Measurements from ENCODE around the gene TAC4. TPM values are rescaled to one million over a fixed set of nuclear protein-coding genes. Genes with fewer than 3 reads are reported as not detected.

Gene TAC4
- total and polyA plus RNA-seq, 2 donors (not counting 1 experiment from before 2014, with no cell fraction given), result not detected

DNA sequence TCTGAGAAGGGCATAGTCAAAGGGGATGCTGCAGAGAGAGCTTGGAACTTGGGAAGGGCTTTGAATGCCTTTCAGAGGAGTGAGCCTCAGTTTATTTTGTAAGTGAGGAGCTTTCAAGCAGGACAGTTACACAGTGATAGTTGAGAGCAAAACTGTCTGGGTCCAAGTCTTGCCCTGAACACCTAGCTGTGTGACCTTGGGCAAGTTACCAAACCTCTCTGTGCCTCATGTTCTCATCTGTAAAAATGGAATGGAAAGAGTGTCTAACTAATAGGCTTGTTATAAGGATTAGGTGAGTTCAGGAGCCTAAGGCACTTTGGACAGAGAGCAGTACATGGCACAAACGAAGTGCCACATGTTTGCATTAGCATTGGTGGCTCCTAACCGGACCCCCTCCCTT is 27.0 kb upstream of the TAC4 start:
- no peaks in the 10 kb centered on the region for H3K36me3 ChIP-seq (ENCODE audit: control insufficient read depth, insufficient read depth, low read length)
- H3K4me2 ChIP-seq (ENCODE audit: extremely low read depth, insufficient read depth, low read length), result no peak overlapping the region
- no peak overlapping the region for H2AFZ ChIP-seq (ENCODE audit: low read length)
- no peaks in the 10 kb centered on the region for H3K4me1 ChIP-seq (ENCODE audit: control insufficient read depth, extremely low read depth, insufficient read depth, low read length)
- H3K9ac ChIP-seq (ENCODE audit: insufficient read depth, low read length), result no peak overlapping the region
- H4K20me1 ChIP-seq (ENCODE audit: control insufficient read depth, extremely low read depth, insufficient read depth, low read length), result no peaks in the 10 kb centered on the region
- H3K9me3 ChIP-seq (ENCODE audit: control insufficient read depth, insufficient read depth, low read depth, low read length), result no peaks in the 10 kb centered on the region
- H3K27ac ChIP-seq (ENCODE audit: insufficient read depth, low read length), result no peak overlapping the region
- H3K4me3 ChIP-seq (replicated peaks in 1 of 4; ENCODE audit: control extremely low read depth in 1 of 4, insufficient read depth in 1 of 4, low read depth in 3 of 4, low read length in 4 of 4), result no peak overlapping the region
- no peaks in the 10 kb centered on the region for H3K79me2 ChIP-seq (ENCODE audit: control insufficient read depth, insufficient read depth, low read length)
- no peak for DNase-seq (ENCODE audit: low read depth in 2 of 2)
- TF ChIP-seq EZH2 (IDR thresholded peaks at IDR 0.05; ENCODE audit: low read length, missing control alignments), result no peak
- TF ChIP-seq, protein P1, sequence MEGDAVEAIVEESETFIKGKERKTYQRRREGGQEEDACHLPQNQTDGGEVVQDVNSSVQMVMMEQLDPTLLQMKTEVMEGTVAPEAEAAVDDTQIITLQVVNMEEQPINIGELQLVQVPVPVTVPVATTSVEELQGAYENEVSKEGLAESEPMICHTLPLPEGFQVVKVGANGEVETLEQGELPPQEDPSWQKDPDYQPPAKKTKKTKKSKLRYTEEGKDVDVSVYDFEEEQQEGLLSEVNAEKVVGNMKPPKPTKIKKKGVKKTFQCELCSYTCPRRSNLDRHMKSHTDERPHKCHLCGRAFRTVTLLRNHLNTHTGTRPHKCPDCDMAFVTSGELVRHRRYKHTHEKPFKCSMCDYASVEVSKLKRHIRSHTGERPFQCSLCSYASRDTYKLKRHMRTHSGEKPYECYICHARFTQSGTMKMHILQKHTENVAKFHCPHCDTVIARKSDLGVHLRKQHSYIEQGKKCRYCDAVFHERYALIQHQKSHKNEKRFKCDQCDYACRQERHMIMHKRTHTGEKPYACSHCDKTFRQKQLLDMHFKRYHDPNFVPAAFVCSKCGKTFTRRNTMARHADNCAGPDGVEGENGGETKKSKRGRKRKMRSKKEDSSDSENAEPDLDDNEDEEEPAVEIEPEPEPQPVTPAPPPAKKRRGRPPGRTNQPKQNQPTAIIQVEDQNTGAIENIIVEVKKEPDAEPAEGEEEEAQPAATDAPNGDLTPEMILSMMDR (conservative IDR thresholded peaks at IDR 0.05 in 1 of 2, IDR thresholded peaks at IDR 0.05 in 1 of 2; ENCODE audit: low read depth in 1 of 2, low read length in 2 of 2), result no peak
- peaks cover 22% of the 10 kb centered on the region for H3K27me3 ChIP-seq (ENCODE audit: control insufficient read depth, insufficient read depth, low read length)

DNA sequence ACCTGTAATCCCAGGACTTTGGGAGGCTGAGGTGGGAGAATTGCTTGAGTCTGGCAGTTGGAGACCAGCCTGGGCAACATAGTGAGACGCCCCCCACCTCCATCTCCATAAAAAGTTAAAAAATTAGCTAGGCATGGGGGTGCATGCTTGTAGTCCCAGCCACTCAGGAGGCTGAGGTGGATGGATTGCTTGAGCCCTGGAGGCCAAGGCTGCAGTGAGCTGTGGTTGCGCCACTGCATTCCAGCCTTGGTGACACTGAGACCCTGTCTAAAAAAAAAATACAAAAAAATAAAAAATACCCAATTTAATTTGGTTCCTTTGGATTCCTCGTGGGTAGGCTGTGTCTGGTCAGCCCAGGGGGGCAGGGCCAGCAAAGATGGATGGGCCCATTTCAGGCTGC is 26.1 kb upstream of the TAC4 start:
- H3K9ac ChIP-seq (ENCODE audit: insufficient read depth, low read length), result no peak overlapping the region
- H3K79me2 ChIP-seq (ENCODE audit: control insufficient read depth, insufficient read depth, low read length), result no peaks in the 10 kb centered on the region
- no peak overlapping the region for H2AFZ ChIP-seq (ENCODE audit: low read length)
- no peaks in the 10 kb centered on the region for H3K9me3 ChIP-seq (ENCODE audit: control insufficient read depth, insufficient read depth, low read depth, low read length)
- no peak overlapping the region for H3K27ac ChIP-seq (ENCODE audit: insufficient read depth, low read length)
- no peaks in the 10 kb centered on the region for H3K4me1 ChIP-seq (ENCODE audit: control insufficient read depth, extremely low read depth, insufficient read depth, low read length)
- H4K20me1 ChIP-seq (ENCODE audit: control insufficient read depth, extremely low read depth, insufficient read depth, low read length), result no peaks in the 10 kb centered on the region
- H3K4me3 ChIP-seq (replicated peaks in 1 of 4; ENCODE audit: control extremely low read depth in 1 of 4, insufficient read depth in 1 of 4, low read depth in 3 of 4, low read length in 4 of 4), result no peak overlapping the region
- DNase-seq (ENCODE audit: low read depth in 2 of 2), result no peak
- H3K27me3 ChIP-seq (ENCODE audit: control insufficient read depth, insufficient read depth, low read length), result peaks cover 16% of the 10 kb centered on the region
- H3K36me3 ChIP-seq (ENCODE audit: control insufficient read depth, insufficient read depth, low read length), result no peaks in the 10 kb centered on the region
- H3K4me2 ChIP-seq (ENCODE audit: extremely low read depth, insufficient read depth, low read length), result no peak overlapping the region
- no peak for TF ChIP-seq EZH2 (IDR thresholded peaks at IDR 0.05; ENCODE audit: low read length, missing control alignments)
- TF ChIP-seq, protein P1 (conservative IDR thresholded peaks at IDR 0.05 in 1 of 2, IDR thresholded peaks at IDR 0.05 in 1 of 2; ENCODE audit: low read depth in 1 of 2, low read length in 2 of 2), result no peak

DNA sequence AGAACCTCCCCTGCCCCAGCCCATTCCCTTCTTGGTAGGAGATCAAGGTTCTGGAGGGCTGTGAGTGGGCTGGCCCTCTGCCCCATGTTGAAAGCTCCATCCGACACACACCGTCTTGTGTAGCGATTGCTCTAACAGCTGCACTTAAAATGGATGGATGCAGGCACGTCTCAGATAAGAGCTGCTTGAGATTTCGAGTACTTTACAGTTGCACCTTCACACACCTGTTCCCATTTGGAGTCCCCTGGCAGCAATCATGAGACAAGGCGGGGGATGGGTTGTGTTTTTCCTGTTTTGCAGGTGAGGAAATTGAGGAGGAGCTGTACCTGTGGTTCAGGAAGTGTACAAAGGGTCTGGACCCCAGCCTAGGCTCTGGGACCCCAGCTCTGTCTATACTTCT is 25.6 kb upstream of the TAC4 start:
- DNase-seq (ENCODE audit: low read depth in 2 of 2), result no peak
- TF ChIP-seq, protein P1 (conservative IDR thresholded peaks at IDR 0.05 in 1 of 2, IDR thresholded peaks at IDR 0.05 in 1 of 2; ENCODE audit: low read depth in 1 of 2, low read length in 2 of 2), result no peak
- no peak for TF ChIP-seq EZH2 (IDR thresholded peaks at IDR 0.05; ENCODE audit: low read length, missing control alignments)
- no peak overlapping the region for H3K4me2 ChIP-seq (ENCODE audit: extremely low read depth, insufficient read depth, low read length)
- H3K9me3 ChIP-seq (ENCODE audit: control insufficient read depth, insufficient read depth, low read depth, low read length), result no peaks in the 10 kb centered on the region
- H3K27me3 ChIP-seq (ENCODE audit: control insufficient read depth, insufficient read depth, low read length), result peaks cover 15% of the 10 kb centered on the region
- H2AFZ ChIP-seq (ENCODE audit: low read length), result no peak overlapping the region
- no peak overlapping the region for H3K27ac ChIP-seq (ENCODE audit: insufficient read depth, low read length)
- no peaks in the 10 kb centered on the region for H4K20me1 ChIP-seq (ENCODE audit: control insufficient read depth, extremely low read depth, insufficient read depth, low read length)
- H3K79me2 ChIP-seq (ENCODE audit: control insufficient read depth, insufficient read depth, low read length), result no peaks in the 10 kb centered on the region
- no peak overlapping the region for H3K4me3 ChIP-seq (replicated peaks in 1 of 4; ENCODE audit: control extremely low read depth in 1 of 4, insufficient read depth in 1 of 4, low read depth in 3 of 4, low read length in 4 of 4)
- H3K9ac ChIP-seq (ENCODE audit: insufficient read depth, low read length), result no peak overlapping the region
- no peaks in the 10 kb centered on the region for H3K36me3 ChIP-seq (ENCODE audit: control insufficient read depth, insufficient read depth, low read length)
- H3K4me1 ChIP-seq (ENCODE audit: control insufficient read depth, extremely low read depth, insufficient read depth, low read length), result no peaks in the 10 kb centered on the region
